Parathyroid adenoma (tissue), 2 donors: Measurements from ENCODE around the gene UBQLN1.

Experiments
- H2AFZ ChIP-seq: fragments of 300-600 bp; sonication (generic); one replicate; pipeline ENCODE4 v1.7.0; 2017; ENCODE audit warnings: antibody characterized with exemption, mild to moderate bottlenecking
- H3K27ac ChIP-seq: fragments of 300-600 bp; sonication (generic); one replicate; pipeline ENCODE4 v1.7.0; 2017
- H3K27me3 ChIP-seq: fragments of 300-600 bp; sonication (generic); one replicate; pipeline ENCODE4 v1.7.0; 2017; ENCODE audit warnings: low read length; ENCODE audit not compliant: control insufficient read depth, insufficient read depth
- H3K36me3 ChIP-seq: fragments of 300-600 bp; sonication (generic); one replicate; pipeline ENCODE4 v1.7.0; 2017; ENCODE audit warnings: low read length; ENCODE audit not compliant: control insufficient read depth, insufficient read depth
- H3K4me1 ChIP-seq: fragments of 300-600 bp; sonication (generic); one replicate; pipeline ENCODE4 v1.7.0; 2017; ENCODE audit warnings: control low read depth
- H3K4me2 ChIP-seq: fragments of 300-600 bp; sonication (generic); one replicate; pipeline ENCODE4 v1.7.0; 2017; ENCODE audit warnings: low read length
- H3K4me3 ChIP-seq: fragments of 300-600 bp; sonication (generic); one replicate; pipeline ENCODE4 v1.7.0; 2017; ENCODE audit warnings: low read depth, low read length
- H3K79me2 ChIP-seq: fragments of 300-600 bp; sonication (generic); one replicate; pipeline ENCODE4 v1.7.0; 2017; ENCODE audit warnings: control low read depth
- H3K9ac ChIP-seq: fragments of 300-600 bp; sonication (generic); one replicate; pipeline ENCODE4 v1.7.0; 2017; ENCODE audit warnings: mild to moderate bottlenecking
- H3K9me3 ChIP-seq: fragments of 300-600 bp; sonication (generic); one replicate; pipeline ENCODE4 v1.7.0; 2017; ENCODE audit warnings: low read length; ENCODE audit not compliant: control insufficient read depth
- TF ChIP-seq, protein P1 (sequence below): fragments of 300-600 bp; sonication (generic); IDR thresholded peaks from one replicate; pipeline ENCODE4 v1.7.0; 2017; ENCODE audit warnings: antibody characterized with exemption, mild to moderate bottlenecking
- donor health status: primary hyperparathyroidism.

UBQLN1 gene

DNA sequence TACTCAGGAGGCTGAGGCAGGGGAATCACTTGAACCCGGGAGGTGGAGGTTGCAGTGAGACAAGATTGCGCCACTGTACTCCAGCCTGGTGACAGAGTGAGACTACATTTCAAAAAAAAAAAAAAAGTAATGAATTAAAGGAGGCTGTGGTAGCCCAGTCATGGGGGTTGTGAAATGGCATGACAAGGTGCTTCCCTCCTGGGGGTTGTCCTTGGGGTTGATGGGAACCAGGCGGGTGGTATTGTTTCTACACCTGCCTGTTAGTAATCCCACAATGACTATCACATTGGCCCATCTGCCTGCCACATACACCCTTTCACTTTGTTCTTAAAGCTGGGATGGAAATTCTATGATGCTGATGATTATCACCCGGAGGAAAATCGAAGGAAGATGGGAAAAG lies 79.2 kb downstream of the UBQLN1 start:
- Histone ChIP-seq H3K4me2 (no peak overlapping the region), H3K27me3 (no peaks in the 10 kb centered on the region), H3K9me3 (no peaks in the 10 kb centered on the region), H3K27ac (peak overlapping the region; percentile 73), H3K36me3 (no peaks in the 10 kb centered on the region), H3K4me3 (no peak overlapping the region), H2AFZ (no peak overlapping the region), H3K79me2 (no peaks in the 10 kb centered on the region), H3K4me1 (peaks cover 18% of the 10 kb centered on the region), H3K9ac (no peak overlapping the region)
- TF ChIP-seq, protein P1, sequence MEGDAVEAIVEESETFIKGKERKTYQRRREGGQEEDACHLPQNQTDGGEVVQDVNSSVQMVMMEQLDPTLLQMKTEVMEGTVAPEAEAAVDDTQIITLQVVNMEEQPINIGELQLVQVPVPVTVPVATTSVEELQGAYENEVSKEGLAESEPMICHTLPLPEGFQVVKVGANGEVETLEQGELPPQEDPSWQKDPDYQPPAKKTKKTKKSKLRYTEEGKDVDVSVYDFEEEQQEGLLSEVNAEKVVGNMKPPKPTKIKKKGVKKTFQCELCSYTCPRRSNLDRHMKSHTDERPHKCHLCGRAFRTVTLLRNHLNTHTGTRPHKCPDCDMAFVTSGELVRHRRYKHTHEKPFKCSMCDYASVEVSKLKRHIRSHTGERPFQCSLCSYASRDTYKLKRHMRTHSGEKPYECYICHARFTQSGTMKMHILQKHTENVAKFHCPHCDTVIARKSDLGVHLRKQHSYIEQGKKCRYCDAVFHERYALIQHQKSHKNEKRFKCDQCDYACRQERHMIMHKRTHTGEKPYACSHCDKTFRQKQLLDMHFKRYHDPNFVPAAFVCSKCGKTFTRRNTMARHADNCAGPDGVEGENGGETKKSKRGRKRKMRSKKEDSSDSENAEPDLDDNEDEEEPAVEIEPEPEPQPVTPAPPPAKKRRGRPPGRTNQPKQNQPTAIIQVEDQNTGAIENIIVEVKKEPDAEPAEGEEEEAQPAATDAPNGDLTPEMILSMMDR: no peak

DNA sequence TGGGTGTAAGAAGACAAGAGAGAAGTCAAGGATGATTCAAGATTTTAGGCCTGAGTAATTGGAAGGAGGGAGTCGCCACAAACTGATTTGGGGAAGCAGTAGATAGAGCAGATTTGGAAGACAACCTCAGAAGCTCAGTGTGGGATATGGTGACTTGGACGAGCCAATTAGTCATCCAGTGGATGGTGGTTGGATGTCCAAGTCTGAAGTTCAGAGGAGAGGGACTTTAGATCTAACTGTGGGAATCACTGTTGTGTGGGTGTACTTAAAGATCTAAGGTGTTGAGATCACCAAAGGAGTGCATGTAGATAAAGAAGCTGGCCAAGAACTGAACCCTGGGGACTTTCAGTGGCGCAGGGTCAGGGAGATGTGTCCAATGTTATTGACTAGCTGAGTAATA lies 82.6 kb downstream of the UBQLN1 start:
- TF ChIP-seq, protein P1: no peak
- no peak overlapping the region for H3K27ac ChIP-seq
- peaks cover 18% of the 10 kb centered on the region for H3K4me1 ChIP-seq
- no peaks in the 10 kb centered on the region for H3K36me3 ChIP-seq
- no peaks in the 10 kb centered on the region for H3K79me2 ChIP-seq
- H3K4me2 ChIP-seq: no peak overlapping the region
- H2AFZ ChIP-seq: no peak overlapping the region
- no peaks in the 10 kb centered on the region for H3K9me3 ChIP-seq
- no peaks in the 10 kb centered on the region for H3K27me3 ChIP-seq
- H3K9ac ChIP-seq: no peak overlapping the region
- H3K4me3 ChIP-seq: no peak overlapping the region

DNA sequence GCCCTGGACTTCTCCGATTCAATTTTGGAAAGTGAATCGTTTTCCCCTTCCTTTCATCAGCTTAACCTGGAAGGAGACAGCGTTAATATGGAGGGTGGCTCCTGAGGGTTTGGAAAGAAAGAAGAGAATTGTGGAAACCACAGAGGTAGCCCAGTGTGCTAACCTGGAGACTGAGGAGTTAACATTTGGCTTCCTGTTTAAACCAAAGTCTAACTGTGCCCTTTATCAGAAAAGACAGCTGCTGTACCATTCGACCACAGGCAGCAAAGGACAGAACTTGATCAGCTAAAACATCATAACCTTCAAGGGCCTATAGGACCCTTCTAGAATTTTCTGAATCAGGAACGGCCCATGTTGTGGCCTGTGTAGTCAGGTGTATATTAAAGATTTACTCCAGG lies 84.1 kb downstream of the UBQLN1 start:
- peak overlapping the region; percentile 69 for H3K4me3 ChIP-seq
- H3K36me3 ChIP-seq: no peaks in the 10 kb centered on the region
- no peaks in the 10 kb centered on the region for H3K79me2 ChIP-seq
- no peaks in the 10 kb centered on the region for H3K9me3 ChIP-seq
- H3K27me3 ChIP-seq: no peaks in the 10 kb centered on the region
- H2AFZ ChIP-seq: peak overlapping the region; percentile 80
- H3K27ac ChIP-seq: peak overlapping the region; percentile 82
- no peak overlapping the region for H3K9ac ChIP-seq
- H3K4me1 ChIP-seq: peaks cover 5% of the 10 kb centered on the region
- H3K4me2 ChIP-seq: peak overlapping the region; percentile 80
- TF ChIP-seq, protein P1: no peak

- Histone ChIP-seq H3K27me3 (no peaks in the 10 kb centered on the region), H3K36me3 (no peaks in the 10 kb centered on the region), H2AFZ (peak within 1 kb of the TSS; percentile 80), H3K9ac (peak within 1 kb of the TSS; percentile 61), H3K9me3 (no peaks in the 10 kb centered on the region), H3K4me3 (peak within 1 kb of the TSS; percentile 69), H3K4me2 (peak within 1 kb of the TSS; percentile 80), H3K79me2 (no peaks in the 10 kb centered on the region), H3K27ac (peak within 1 kb of the TSS; percentile 82), H3K4me1 (peaks cover 4% of the 10 kb centered on the region)
- TF ChIP-seq, protein P1: no peak
Observed at GRCh38 chr9:83622939-83623678, 84.6 kb downstream of the UBQLN1 start, which contains the start of gene IDNK. TSS of gene IDNK (plus strand) at chr9:83623143. CDS start at chr9:83623172, 29 bp downstream.

GRCh38 chr9:83622433-83622938 lies 85.3 kb downstream of the UBQLN1 start:
- H2AFZ ChIP-seq: peak overlapping the region; percentile 80
- H3K27ac ChIP-seq: peak overlapping the region; percentile 82
- H3K4me1 ChIP-seq: peaks cover 4% of the 10 kb centered on the region
- H3K4me2 ChIP-seq: peak overlapping the region; percentile 80
- no peaks in the 10 kb centered on the region for H3K79me2 ChIP-seq
- H3K9me3 ChIP-seq: no peaks in the 10 kb centered on the region
- no peaks in the 10 kb centered on the region for H3K27me3 ChIP-seq
- TF ChIP-seq, protein P1: no peak
- no peaks in the 10 kb centered on the region for H3K36me3 ChIP-seq
- H3K4me3 ChIP-seq: peak overlapping the region; percentile 69
- H3K9ac ChIP-seq: peak overlapping the region; percentile 61
